ENCODE measurements around the gene DCAF5.

DCAF5 gene

DNA sequence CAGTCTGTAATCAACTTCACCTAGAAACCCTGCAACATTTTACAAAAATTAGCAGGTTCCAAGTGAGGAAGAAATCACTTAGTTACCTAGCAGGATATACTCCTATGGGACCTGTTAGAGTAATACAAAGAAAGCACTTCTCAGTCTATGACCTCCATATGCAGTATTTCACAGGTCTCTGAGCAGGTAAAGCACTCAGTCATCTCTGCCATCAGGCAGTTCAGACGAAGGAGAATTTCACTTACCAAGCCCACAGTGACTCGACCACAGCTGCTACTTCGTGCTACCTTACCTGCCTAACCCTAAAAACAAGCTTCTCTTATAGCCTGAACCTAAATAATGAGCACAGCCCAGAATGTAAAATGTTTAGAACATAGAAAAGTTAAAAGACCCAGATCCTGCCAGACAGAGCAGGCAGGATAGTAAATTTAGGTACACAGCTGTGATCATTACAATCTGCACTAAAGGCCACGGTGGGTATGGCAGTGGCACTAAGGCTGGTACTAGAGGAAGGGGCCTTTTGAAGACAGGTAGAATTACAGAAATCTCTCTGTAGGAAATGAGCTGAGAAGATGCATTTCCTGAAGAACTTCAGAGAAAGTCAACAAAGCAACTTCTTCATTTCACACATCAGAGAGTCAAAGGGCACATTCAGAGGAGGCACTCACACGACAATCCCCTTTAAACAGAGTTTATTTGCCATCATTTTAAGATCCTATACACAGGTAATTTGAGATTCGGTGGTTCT, 35.7 kb downstream of the DCAF5 start:
- no peak overlapping the region for H3K9ac ChIP-seq (ENCODE audit: insufficient read length)
- DNase-seq (ENCODE audit: low read depth, low spot score): no peak
- peaks cover 9% of the 10 kb centered on the region; the same call in 1 of the 2 replicates for H3K36me3 ChIP-seq (ENCODE audit: insufficient read depth, low read length)
- no peak overlapping the region for H3K27ac ChIP-seq
- TF ChIP-seq POLR2AphosphoS5 (IDR thresholded peaks at IDR 0.05; ENCODE audit: borderline replicate concordance, low read depth, low read length) (no peak), EZH2 (IDR thresholded peaks at IDR 0.05) (no peak)
- H3K9me3 ChIP-seq (ENCODE audit: low read depth, low read length): no peaks in the 10 kb centered on the region
- no peak overlapping the region for H3K4me3 ChIP-seq

GRCh38 chr14:69115407-69116185, 37.3 kb downstream of the DCAF5 start:
- TF ChIP-seq FOXP2 (optimal IDR thresholded peaks at IDR 0.05; ENCODE audit: control extremely low read depth, extremely low read length, insufficient read depth) (no peak), POLR2AphosphoS5 (IDR thresholded peaks at IDR 0.05; ENCODE audit: borderline replicate concordance, low read depth, low read length) (no peak), EZH2 (IDR thresholded peaks at IDR 0.05) (no peak)
- H3K27ac ChIP-seq: no peak overlapping the region
- H3K9me3 ChIP-seq (ENCODE audit: low read depth, low read length): no peaks in the 10 kb centered on the region
- no peak for DNase-seq (ENCODE audit: low read depth, low spot score)
- H3K9ac ChIP-seq (ENCODE audit: insufficient read length): no peak overlapping the region
- H3K36me3 ChIP-seq (ENCODE audit: insufficient read depth, low read length): peaks cover 9% of the 10 kb centered on the region; the same call in 1 of the 2 replicates
- no peak overlapping the region for H3K4me3 ChIP-seq

- DNase-seq (ENCODE audit: low read depth, low spot score): no peak
- TF ChIP-seq EZH2 (IDR thresholded peaks at IDR 0.05) (no peak), POLR2AphosphoS5 (IDR thresholded peaks at IDR 0.05; ENCODE audit: borderline replicate concordance, low read depth, low read length) (no peak), FOXP2 (optimal IDR thresholded peaks at IDR 0.05; ENCODE audit: control extremely low read depth, extremely low read length, insufficient read depth) (no peak)
- H3K27ac ChIP-seq: no peak overlapping the region
- no peak overlapping the region for H3K4me3 ChIP-seq
- H3K9ac ChIP-seq (ENCODE audit: insufficient read length): no peak overlapping the region
- peaks cover 9% of the 10 kb centered on the region; the same call in 1 of the 2 replicates for H3K36me3 ChIP-seq (ENCODE audit: insufficient read depth, low read length)
- H3K9me3 ChIP-seq (ENCODE audit: low read depth, low read length): no peaks in the 10 kb centered on the region
Measured at GRCh38 chr14:69114763-69115162, 38.2 kb downstream of the DCAF5 start.

GRCh38 chr14:69108358-69108757, 44.6 kb downstream of the DCAF5 start:
- TF ChIP-seq EZH2 (IDR thresholded peaks at IDR 0.05): no peak
- DNase-seq (ENCODE audit: low read depth, low spot score): no peak
- no peaks in the 10 kb centered on the region; the same call in 1 of the 2 replicates for H3K36me3 ChIP-seq (ENCODE audit: insufficient read depth, low read length)
- H3K27ac ChIP-seq: no peak overlapping the region
- no peak overlapping the region for H3K9ac ChIP-seq (ENCODE audit: insufficient read length)
- no peak overlapping the region for H3K4me3 ChIP-seq
- H3K9me3 ChIP-seq (ENCODE audit: low read depth, low read length): no peaks in the 10 kb centered on the region

- no peaks in the 10 kb centered on the region for H3K9me3 ChIP-seq (ENCODE audit: low read depth, low read length)
- no peak overlapping the region for H3K9ac ChIP-seq (ENCODE audit: insufficient read length)
- peak; percentile 39 for DNase-seq (ENCODE audit: low read depth, low spot score)
- H3K4me3 ChIP-seq: no peak overlapping the region
- no peak for TF ChIP-seq FOXP2 (optimal IDR thresholded peaks at IDR 0.05; ENCODE audit: control extremely low read depth, extremely low read length, insufficient read depth)
- no peaks in the 10 kb centered on the region; the same call in 1 of the 2 replicates for H3K36me3 ChIP-seq (ENCODE audit: insufficient read depth, low read length)
- H3K27ac ChIP-seq: no peak overlapping the region
Measured at GRCh38 chr14:69107407-69108003, 45.4 kb downstream of the DCAF5 start.

DNA sequence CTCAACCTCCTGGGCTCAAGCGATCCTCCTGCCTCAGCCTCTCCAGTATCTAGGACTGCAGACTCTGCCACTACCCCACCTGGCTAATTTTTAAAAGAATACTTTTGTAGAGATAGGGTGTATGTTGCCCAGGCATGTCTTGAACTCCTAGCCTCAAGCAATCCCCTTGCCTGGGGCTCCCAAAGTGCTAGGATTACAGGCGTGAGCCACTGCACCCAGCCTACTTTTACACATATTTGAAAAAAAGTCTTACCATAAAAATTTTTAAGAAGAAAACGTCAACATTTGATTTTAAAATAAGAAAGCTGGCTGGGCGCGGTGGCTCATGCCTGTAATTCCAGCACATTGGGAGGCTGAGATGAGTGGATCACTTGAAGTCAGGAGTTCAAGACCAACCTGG, 46.5 kb downstream of the DCAF5 start:
- TF ChIP-seq POLR2AphosphoS5 (IDR thresholded peaks at IDR 0.05; ENCODE audit: borderline replicate concordance, low read depth, low read length) (no peak), FOXP2 (optimal IDR thresholded peaks at IDR 0.05; ENCODE audit: control extremely low read depth, extremely low read length, insufficient read depth) (no peak)
- H3K36me3 ChIP-seq (ENCODE audit: insufficient read depth, low read length): no peaks in the 10 kb centered on the region; the same call in 1 of the 2 replicates
- no peak overlapping the region for H3K27ac ChIP-seq
- DNase-seq (ENCODE audit: low read depth, low spot score): no peak
- no peak overlapping the region for H3K4me3 ChIP-seq
- H3K9me3 ChIP-seq (ENCODE audit: low read depth, low read length): no peaks in the 10 kb centered on the region
- H3K9ac ChIP-seq (ENCODE audit: insufficient read length): no peak overlapping the region

GRCh38 chr14:69105326-69105725, 47.6 kb downstream of the DCAF5 start:
- Histone ChIP-seq H3K36me3 (ENCODE audit: insufficient read depth, low read length) (no peaks in the 10 kb centered on the region; the same call in 1 of the 2 replicates), H3K9ac (ENCODE audit: insufficient read length) (no peak overlapping the region), H3K9me3 (ENCODE audit: low read depth, low read length) (no peaks in the 10 kb centered on the region), H3K4me3 (no peak overlapping the region), H3K27ac (no peak overlapping the region)
- no peak for TF ChIP-seq POLR2AphosphoS5 (IDR thresholded peaks at IDR 0.05; ENCODE audit: borderline replicate concordance, low read depth, low read length)
- TF ChIP-seq FOXP2 (optimal IDR thresholded peaks at IDR 0.05; ENCODE audit: control extremely low read depth, extremely low read length, insufficient read depth): no peak
- no peak for TF ChIP-seq EZH2 (IDR thresholded peaks at IDR 0.05)
- no peak for DNase-seq (ENCODE audit: low read depth, low spot score)

GRCh38 chr14:69101331-69101826, 51.5 kb downstream of the DCAF5 start:
- H3K9ac ChIP-seq (ENCODE audit: insufficient read length): no peak overlapping the region
- no peak for DNase-seq (ENCODE audit: low read depth, low spot score)
- no peaks in the 10 kb centered on the region; the same call in 1 of the 2 replicates for H3K36me3 ChIP-seq (ENCODE audit: insufficient read depth, low read length)
- no peak overlapping the region for H3K27ac ChIP-seq
- H3K9me3 ChIP-seq (ENCODE audit: low read depth, low read length): no peaks in the 10 kb centered on the region
- TF ChIP-seq FOXP2 (optimal IDR thresholded peaks at IDR 0.05; ENCODE audit: control extremely low read depth, extremely low read length, insufficient read depth) (no peak), EZH2 (IDR thresholded peaks at IDR 0.05) (no peak), POLR2AphosphoS5 (IDR thresholded peaks at IDR 0.05; ENCODE audit: borderline replicate concordance, low read depth, low read length) (no peak)
- no peak overlapping the region for H3K4me3 ChIP-seq

Data from SK-N-MC (cell line).